ENCODE measurements around the gene ESRRB. TPM values are rescaled to one million over a fixed set of nuclear protein-coding genes. Genes with fewer than 3 reads are reported as not detected.

Gene ESRRB
- total RNA-seq, 1 donor = under 0.01 TPM

DNA sequence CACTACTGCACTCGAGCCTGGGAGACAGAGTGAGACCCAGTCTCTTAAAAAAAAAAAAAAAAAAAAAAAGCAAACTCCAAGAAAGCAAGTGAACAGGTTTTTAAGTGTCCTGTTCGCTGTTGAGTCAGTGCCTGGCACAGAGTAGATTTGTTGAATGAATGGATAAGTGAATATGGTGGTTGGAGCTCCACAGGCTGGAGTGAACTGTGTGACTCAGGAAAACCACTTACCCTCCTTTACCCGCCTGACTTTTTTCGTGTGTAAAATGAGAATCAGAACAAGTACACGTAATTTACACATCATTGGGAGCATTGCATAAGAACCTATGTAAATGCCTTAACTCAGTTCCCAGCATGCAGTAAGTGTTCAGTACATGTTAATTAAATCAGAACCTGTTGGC, 24.0 kb upstream of the ESRRB start:
- H4K20me1 ChIP-seq (ENCODE audit: insufficient read depth, low read length) = no peaks in the 10 kb centered on the region
- H3K4me2 ChIP-seq (ENCODE audit: insufficient read depth, low read length) = no peak overlapping the region
- no peak overlapping the region for H3K27ac ChIP-seq (ENCODE audit: low read depth, low read length)
- H2AFZ ChIP-seq (ENCODE audit: low read length) = no peak overlapping the region
- H3K36me3 ChIP-seq (ENCODE audit: insufficient read depth, low read length) = no peaks in the 10 kb centered on the region
- H3K4me1 ChIP-seq (ENCODE audit: insufficient read depth, low read length) = peaks cover 3% of the 10 kb centered on the region
- TF ChIP-seq CTCF (IDR thresholded peaks at IDR 0.05; ENCODE audit: extremely low read depth, low read depth, low read length) = no peak
- H3K27me3 ChIP-seq (ENCODE audit: insufficient read depth, low read length) = peaks cover 6% of the 10 kb centered on the region
- H3K4me3 ChIP-seq (ENCODE audit: insufficient read depth, low read length) = no peak overlapping the region
- no peak for DNase-seq (ENCODE audit: insufficient read length, low spot score, missing footprints)
- no peaks in the 10 kb centered on the region for H3K79me2 ChIP-seq (ENCODE audit: insufficient read depth, low read length)
- no peaks in the 10 kb centered on the region for H3K9me3 ChIP-seq (ENCODE audit: low read depth, low read length)

DNA sequence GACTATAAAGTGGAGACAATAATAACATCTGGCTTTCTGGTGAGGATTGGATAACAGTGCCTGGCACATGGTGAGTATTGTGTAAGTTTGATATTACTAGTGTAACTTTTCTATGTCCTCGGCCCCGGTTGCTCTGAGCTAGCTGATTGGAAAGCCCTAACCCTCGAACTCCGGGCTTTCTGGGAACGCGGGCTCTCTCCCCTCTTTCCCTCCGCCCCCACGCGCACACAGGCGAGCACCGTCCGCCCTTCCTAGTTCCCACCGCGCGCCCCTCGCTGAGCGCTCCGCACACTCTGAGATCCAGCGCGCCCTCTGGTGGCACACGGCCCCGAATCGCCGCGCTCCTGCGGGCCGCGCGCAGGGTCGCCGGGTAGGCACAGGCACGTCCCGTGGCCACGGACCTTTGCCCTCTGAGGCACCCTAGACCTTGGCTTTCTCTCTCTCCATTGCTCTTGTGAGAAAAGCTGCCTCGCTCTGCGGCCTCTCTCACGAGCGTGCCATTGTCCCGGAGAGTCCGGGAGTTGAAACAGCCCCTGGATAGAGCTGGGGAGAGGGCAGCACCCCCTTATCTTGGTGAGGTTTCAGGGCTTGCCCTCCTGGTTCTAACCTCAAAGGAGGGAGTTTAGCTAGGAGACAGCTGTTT, 23.2 kb upstream of the ESRRB start:
- Histone ChIP-seq H3K27ac (ENCODE audit: low read depth, low read length) (no peak overlapping the region), H3K36me3 (ENCODE audit: insufficient read depth, low read length) (no peaks in the 10 kb centered on the region), H3K4me2 (ENCODE audit: insufficient read depth, low read length) (peak overlapping the region; percentile 76), H3K4me3 (ENCODE audit: insufficient read depth, low read length) (peak overlapping the region; percentile 59), H3K9me3 (ENCODE audit: low read depth, low read length) (no peaks in the 10 kb centered on the region), H3K27me3 (ENCODE audit: insufficient read depth, low read length) (peaks cover 6% of the 10 kb centered on the region), H4K20me1 (ENCODE audit: insufficient read depth, low read length) (no peaks in the 10 kb centered on the region), H2AFZ (ENCODE audit: low read length) (peak overlapping the region; percentile 59), H3K4me1 (ENCODE audit: insufficient read depth, low read length) (peaks cover 3% of the 10 kb centered on the region), H3K79me2 (ENCODE audit: insufficient read depth, low read length) (no peaks in the 10 kb centered on the region)
- peak; percentile 64 for TF ChIP-seq CTCF (IDR thresholded peaks at IDR 0.05; ENCODE audit: extremely low read depth, low read depth, low read length)
- peak; percentile 94 for DNase-seq (ENCODE audit: insufficient read length, low spot score, missing footprints)

GRCh38 chr14:76354310-76354709, 21.6 kb upstream of the ESRRB start:
- H3K27ac ChIP-seq (ENCODE audit: low read depth, low read length) = no peak overlapping the region
- no peak overlapping the region for H3K4me2 ChIP-seq (ENCODE audit: insufficient read depth, low read length)
- H2AFZ ChIP-seq (ENCODE audit: low read length) = no peak overlapping the region
- H3K4me1 ChIP-seq (ENCODE audit: insufficient read depth, low read length) = no peaks in the 10 kb centered on the region
- no peaks in the 10 kb centered on the region for H4K20me1 ChIP-seq (ENCODE audit: insufficient read depth, low read length)
- no peak overlapping the region for H3K4me3 ChIP-seq (ENCODE audit: insufficient read depth, low read length)
- no peaks in the 10 kb centered on the region for H3K79me2 ChIP-seq (ENCODE audit: insufficient read depth, low read length)
- peaks cover 6% of the 10 kb centered on the region for H3K27me3 ChIP-seq (ENCODE audit: insufficient read depth, low read length)
- no peaks in the 10 kb centered on the region for H3K9me3 ChIP-seq (ENCODE audit: low read depth, low read length)
- TF ChIP-seq CTCF (IDR thresholded peaks at IDR 0.05; ENCODE audit: extremely low read depth, low read depth, low read length) = no peak
- DNase-seq (ENCODE audit: insufficient read length, low spot score, missing footprints) = no peak
- H3K36me3 ChIP-seq (ENCODE audit: insufficient read depth, low read length) = no peaks in the 10 kb centered on the region

GRCh38 chr14:76355771-76356170, 20.2 kb upstream of the ESRRB start:
- H3K27ac ChIP-seq (ENCODE audit: low read depth, low read length) = no peak overlapping the region
- peaks cover 3% of the 10 kb centered on the region for H3K27me3 ChIP-seq (ENCODE audit: insufficient read depth, low read length)
- H3K4me2 ChIP-seq (ENCODE audit: insufficient read depth, low read length) = no peak overlapping the region
- H2AFZ ChIP-seq (ENCODE audit: low read length) = no peak overlapping the region
- no peaks in the 10 kb centered on the region for H3K4me1 ChIP-seq (ENCODE audit: insufficient read depth, low read length)
- H3K4me3 ChIP-seq (ENCODE audit: insufficient read depth, low read length) = no peak overlapping the region
- H3K36me3 ChIP-seq (ENCODE audit: insufficient read depth, low read length) = no peaks in the 10 kb centered on the region
- TF ChIP-seq CTCF (IDR thresholded peaks at IDR 0.05; ENCODE audit: extremely low read depth, low read depth, low read length) = no peak
- DNase-seq (ENCODE audit: insufficient read length, low spot score, missing footprints) = no peak
- H4K20me1 ChIP-seq (ENCODE audit: insufficient read depth, low read length) = no peaks in the 10 kb centered on the region
- no peaks in the 10 kb centered on the region for H3K9me3 ChIP-seq (ENCODE audit: low read depth, low read length)
- no peaks in the 10 kb centered on the region for H3K79me2 ChIP-seq (ENCODE audit: insufficient read depth, low read length)
